K562 (cell line): ENCODE results near the gene LRRC37A3. TPM values are rescaled to one million over a fixed set of nuclear protein-coding genes. Genes with fewer than 3 reads are reported as not detected.
"Not testable (repeated sequence)": the region's sequence is repeated elsewhere in the genome, so short reads cannot be mapped to it uniquely, and the experiment has no call there.

Experiments
- ATAC-seq: fragments of 200-7000 bp; cut with Tn5 transposase; 3 replicates; pipeline ENCODE4 v1.9.1; 2020; ENCODE audit warnings: moderate library complexity
- BruUV-seq: library from RNA; stranded (reverse); fragments of 400-500 nt; replicated peaks from 2 replicates; lab custom pipeline; 2021; lab: Mats Ljungman, UMichigan
- CTCF ChIA-PET: fragments of 300-600 bp; formaldehyde crosslinking; extraction: SDS; loops from one replicate; lab custom pipeline; 2021; ENCODE audit warnings: low intra/inter-chr PET ratio; lab: Yijun Ruan, JAX
- POLR2A ChIA-PET: fragments of 300-600, 350-650 bp; sonication (Branson Sonifier 250); formaldehyde crosslinking; extraction: SDS; loops from one replicate; lab custom pipeline; 2021; ENCODE audit warnings: antibody characterized with exemption, inconsistent platforms; lab: Yijun Ruan, JAX
- DNase-seq, 4 experiments: peaks; one replicate each; pipeline versions ENCODE4 v3.0.0 to v3.0.0-alpha.2; 2011 to 2018; ENCODE audit warnings: low spot score in 3 of 4, mixed read lengths in 3 of 4; ENCODE audit errors: extremely low read depth in 1 of 4
- FAIRE-seq: peaks from 2 replicates; lab custom pipeline; 2011; peaks lifted over from hg19 to GRCh38; lab: Jason Lieb, UNC
- H2AFZ ChIP-seq: 2 replicates; pipeline ENCODE4 v1.6.0; 2011; ENCODE audit warnings: low read depth, low read length, control low read depth, inconsistent platforms
- H3K27ac ChIP-seq: fragments of 200-600 bp; 3 replicates; pipeline ENCODE4 v1.8.0; 2011; ENCODE audit warnings: low read depth, mild to moderate bottlenecking, control low read depth, inconsistent platforms, low read length, moderate library complexity, mixed read lengths; ENCODE audit errors: extremely low read depth
- H3K27me3 ChIP-seq, 2 experiments: fragments of 300-600 bp in 1 of 2; 2 replicates in 1 of 2; 3 replicates in 1 of 2; pipeline versions ENCODE4 v1.6.0 to v1.8.0; 2011; ENCODE audit warnings: inconsistent platforms in 2 of 2, low read length in 2 of 2, mild to moderate bottlenecking in 1 of 2, mixed read lengths in 1 of 2, moderate library complexity in 1 of 2; ENCODE audit not compliant: control insufficient read depth in 2 of 2, insufficient read depth in 2 of 2
- H3K36me3 ChIP-seq: fragments of 300-600 bp; 3 replicates; pipeline ENCODE4 v1.8.0; 2011; ENCODE audit warnings: mild to moderate bottlenecking, low read length, inconsistent platforms; ENCODE audit not compliant: control insufficient read depth, insufficient read depth
- H3K4me1 ChIP-seq, 2 experiments: fragments of 200-600 bp in 1 of 2; replicated peaks in 1 of 2; 2 replicates in 1 of 2; 3 replicates in 1 of 2; pipeline versions ENCODE4 v1.5.1 to v1.8.0; 2011; ENCODE audit warnings: inconsistent platforms in 2 of 2, low read length in 2 of 2, mild to moderate bottlenecking in 1 of 2, mixed read lengths in 1 of 2, moderate library complexity in 1 of 2; ENCODE audit not compliant: control insufficient read depth in 2 of 2, insufficient read depth in 2 of 2
- H3K4me2 ChIP-seq: 2 replicates; pipeline ENCODE4 v1.6.1; 2011; ENCODE audit warnings: low read length, control low read depth, inconsistent platforms, mixed read lengths; ENCODE audit not compliant: insufficient read depth
- H3K4me3 ChIP-seq: fragments of 200-600 bp; sonication (generic), shearing (Covaris generic); 2 replicates; pipeline ENCODE4 v1.5.1; 2016; ENCODE audit warnings: control low read depth, inconsistent platforms
- H3K79me2 ChIP-seq: fragments of 200-600 bp; 3 replicates; pipeline ENCODE4 v1.8.0; 2011; ENCODE audit warnings: low read length, inconsistent platforms; ENCODE audit not compliant: control insufficient read depth, insufficient read depth
- H3K9ac ChIP-seq, 2 experiments: 2 replicates each; pipeline versions ENCODE4 v1.6.0 to v1.6.1; 2011; ENCODE audit warnings: low read depth in 2 of 2, low read length in 2 of 2, control low read depth in 1 of 2, inconsistent platforms in 1 of 2, mild to moderate bottlenecking in 1 of 2, mixed read lengths in 1 of 2; ENCODE audit not compliant: insufficient read depth in 1 of 2
- H3K9me1 ChIP-seq: one replicate; pipeline ENCODE4 v1.6.0; 2011; ENCODE audit warnings: inconsistent platforms, mild to moderate bottlenecking, low read length, moderate library complexity; ENCODE audit not compliant: control insufficient read depth, insufficient read depth
- H3K9me3 ChIP-seq: replicated peaks from 2 replicates; pipeline ENCODE4 v1.5.1; 2011; ENCODE audit warnings: low read depth, low read length, inconsistent platforms; ENCODE audit not compliant: control insufficient read depth, insufficient read depth
- H4K20me1 ChIP-seq: replicated peaks from 2 replicates; pipeline ENCODE4 v1.6.1; 2011; ENCODE audit warnings: low read length, inconsistent platforms, mixed read lengths; ENCODE audit not compliant: control insufficient read depth, insufficient read depth
- WGBS: fragments of 100-300 bp; shearing (Covaris generic); methylation state at CpG from one replicate; pipeline ENCODE4 v1.1.6; 2016; ENCODE audit warnings: low coverage, mixed read lengths; ENCODE audit not compliant: insufficient coverage; ENCODE audit errors: missing lambda C conversion rate; 5-methylcytosine and 5-hydroxymethylcytosine counted together
- in situ Hi-C: fragments of 300-500 bp; cut with MboI; formaldehyde crosslinking; loops from 4 replicates; pipeline ENCODE4 v1.15.0; 2018; ENCODE audit warnings: inconsistent platforms, mixed read lengths
- intact Hi-C: fragments of 100-400 bp; cut with micrococcal nuclease; formaldehyde crosslinking; loops from 2 replicates; pipeline ENCODE4 v1.14.2; 2022
- polyA plus RNA-seq, 8 experiments: library from polyadenylated mRNA; depleted of rRNA in 4 of 8; stranded (reverse) in 5 of 8; unstranded in 3 of 8; fragments of >200 nt; fragmentation: Nextera tagmentation in 2 of 8; fragmentation: Illumina TruSeq in 1 of 8; extraction: Ambion mirVana in 2 of 8; extraction: Trizol in 1 of 8; gene quantifications; 2 replicates each; pipeline versions ENCODE4 v1.2.1 to v1.2.3, GENCODE V29; 2011 to 2014; ENCODE audit warnings: inconsistent platforms in 1 of 8, missing spikeins in 1 of 8
- total RNA-seq, 7 experiments: library from RNA; depleted of rRNA in 6 of 7; stranded (reverse); fragments of >200 nt in 6 of 7; fragmentation: Illumina TruSeq in 2 of 7; extraction: Trizol in 2 of 7; gene quantifications; 2 replicates each; pipeline versions ENCODE4 v1.2.1 to v1.2.3, GENCODE V29; 2011 to 2021; ENCODE audit warnings: low replicate concordance in 1 of 7

LRRC37A3 gene
- total and polyA plus RNA-seq, 9 of the 15 experiments (the other 6 are each of a cell fraction or from before 2014, with no cell fraction given) = 0.14 to 5.9 (median 2.2) TPM

GRCh38 chr17:64909511-64910190, 9.6 kb downstream of the LRRC37A3 start:
- H2AFZ ChIP-seq, BruUV-seq, FAIRE-seq, H3K9ac ChIP-seq, H4K20me1 ChIP-seq, DNase-seq, in situ Hi-C loops, intact Hi-C loops, H3K27me3 ChIP-seq, H3K27ac ChIP-seq, CTCF ChIA-PET, H3K4me2 ChIP-seq, ATAC-seq, H3K4me3 ChIP-seq, H3K4me1 ChIP-seq, H3K79me2 ChIP-seq, H3K36me3 ChIP-seq, H3K9me3 ChIP-seq, H3K9me1 ChIP-seq, POLR2A ChIA-PET: not testable (repeated sequence)
- WGBS = 84% methylated on average over 5 of the region's 7 CpGs

GRCh38 chr17:64904069-64904468, 15.2 kb downstream of the LRRC37A3 start:
- CTCF ChIA-PET, BruUV-seq, FAIRE-seq, H4K20me1 ChIP-seq, H3K36me3 ChIP-seq, H3K4me3 ChIP-seq, in situ Hi-C loops, ATAC-seq, H3K9me3 ChIP-seq, H2AFZ ChIP-seq, H3K9me1 ChIP-seq, H3K27me3 ChIP-seq, H3K79me2 ChIP-seq, H3K4me1 ChIP-seq, H3K27ac ChIP-seq, DNase-seq, intact Hi-C loops, H3K9ac ChIP-seq, POLR2A ChIA-PET, H3K4me2 ChIP-seq: not testable (repeated sequence)
- 92% methylated on average over 2 of the region's 5 CpGs for WGBS

DNA sequence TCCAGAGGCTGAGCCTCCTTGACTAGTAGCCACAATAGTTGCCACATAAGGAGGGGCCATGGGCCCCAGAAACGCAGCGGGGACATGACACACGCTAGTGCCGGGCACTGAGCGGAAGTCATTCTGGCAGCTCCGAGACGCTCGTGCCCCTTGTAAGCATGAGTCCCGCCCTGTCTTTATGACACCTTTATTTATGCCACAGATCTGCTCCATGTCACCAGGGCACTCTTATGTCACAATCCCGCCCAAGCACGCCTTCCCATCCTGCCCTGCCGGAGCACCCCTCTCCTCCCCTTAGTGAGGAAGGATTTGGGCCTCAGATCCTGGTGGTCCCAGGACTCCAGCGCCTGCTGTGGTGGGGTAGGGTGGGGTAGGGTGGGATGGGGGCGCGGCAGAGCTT, 22.1 kb downstream of the LRRC37A3 start:
- FAIRE-seq, H3K79me2 ChIP-seq, H2AFZ ChIP-seq, H3K4me3 ChIP-seq, H3K4me1 ChIP-seq, ATAC-seq, H3K36me3 ChIP-seq, H3K9me1 ChIP-seq, intact Hi-C loops, H3K27me3 ChIP-seq, CTCF ChIA-PET, H3K4me2 ChIP-seq, H4K20me1 ChIP-seq, H3K27ac ChIP-seq, BruUV-seq, POLR2A ChIA-PET, in situ Hi-C loops, H3K9me3 ChIP-seq: not testable (repeated sequence)
- peak in 3 of 4 experiments; percentile 0 to 2 (median 0) for DNase-seq
- 85% methylated on average over 13 of the region's 15 CpGs for WGBS
- peak overlapping the region in 1 of 2 experiments; percentile 65; a peak in 1 of 4 replicates for H3K9ac ChIP-seq

GRCh38 chr17:64874210-64874609, 45.1 kb downstream of the LRRC37A3 start:
- H3K9me1 ChIP-seq, DNase-seq, H3K27me3 ChIP-seq, H3K4me3 ChIP-seq, POLR2A ChIA-PET, H3K9me3 ChIP-seq, H4K20me1 ChIP-seq, H3K4me1 ChIP-seq, H3K36me3 ChIP-seq, H3K27ac ChIP-seq, H2AFZ ChIP-seq, H3K9ac ChIP-seq, BruUV-seq, ATAC-seq, in situ Hi-C loops, intact Hi-C loops, H3K79me2 ChIP-seq, FAIRE-seq, CTCF ChIA-PET, H3K4me2 ChIP-seq: not testable (repeated sequence)
- 62% methylated on average over 17 of the region's 29 CpGs for WGBS
